K562 (cell line): Measurements from ENCODE around the gene UCK1. TPM values are rescaled to one million over a fixed set of nuclear protein-coding genes. Genes with fewer than 3 reads are reported as not detected.

ENCODE experiments used
- CCNT2 ChIP-seq: IDR thresholded peaks from 2 replicates; pipeline ENCODE4 v1.6.1; 2011; ENCODE audit warnings: borderline replicate concordance, low read depth, mild to moderate bottlenecking, moderate library complexity, mixed read lengths, low read length; ENCODE audit not compliant: insufficient read length; ENCODE audit errors: extremely low read depth
- GABPB1 ChIP-seq: sonication (generic); formaldehyde crosslinking; IDR thresholded peaks from 2 replicates; pipeline ENCODE4 v1.8.0; 2022; ENCODE audit warnings: mild to moderate bottlenecking, missing genetic modification reagents
- GATAD2A ChIP-seq: fragments of 450-650 bp; IDR thresholded peaks from 2 replicates; pipeline ENCODE4 v1.6.1; 2017
- GTF2E2 ChIP-seq: fragments of 200-800 bp; sonication (Bioruptor generic); IDR thresholded peaks from 2 replicates; pipeline ENCODE4 v1.6.1; 2016; ENCODE audit warnings: missing genetic modification characterization, missing compliant biosample characterization
- MAZ ChIP-seq, 2 experiments: fragments of 450-650 bp in 1 of 2; sonication (generic) in 1 of 2; formaldehyde crosslinking; IDR thresholded peaks in 1 of 2; conservative IDR thresholded peaks in 1 of 2; 2 replicates each; pipeline versions ENCODE4 v1.4.0 to v1.5.0; 2020; ENCODE audit warnings: mild to moderate bottlenecking in 1 of 2, missing genetic modification reagents in 1 of 2
- NCOA4 ChIP-seq: fragments of 450-650 bp; IDR thresholded peaks from 2 replicates; pipeline ENCODE4 v1.6.1; 2018; ENCODE audit warnings: mild to moderate bottlenecking; ENCODE audit not compliant: partially characterized antibody
- POLR2AphosphoS5 ChIP-seq: IDR thresholded peaks from 2 replicates; pipeline ENCODE4 v1.6.1; 2011; ENCODE audit warnings: mild to moderate bottlenecking, low read depth, low read length, moderate library complexity; ENCODE audit not compliant: control insufficient read depth, insufficient read depth
- RNF2 ChIP-seq: sonication (generic); IDR thresholded peaks from 2 replicates; pipeline ENCODE4 v1.6.1; 2016
- SIN3A ChIP-seq, 2 experiments: fragments of 150-350 bp in 1 of 2; IDR thresholded peaks; 2 replicates each; pipeline ENCODE4 v1.6.1; 2011 to 2016; ENCODE audit warnings: borderline replicate concordance in 2 of 2, low read depth in 2 of 2, low read length in 2 of 2, mild to moderate bottlenecking in 2 of 2, moderate library complexity in 2 of 2; ENCODE audit not compliant: control insufficient read depth in 1 of 2
- TOE1 ChIP-seq, 2 experiments: fragments of 450-650 bp in 1 of 2; sonication (generic) in 1 of 2; formaldehyde crosslinking in 1 of 2; IDR thresholded peaks; 2 replicates each; pipeline versions ENCODE4 v1.7.1 to v1.8.0; 2016 to 2022; ENCODE audit warnings: borderline replicate concordance in 2 of 2, mild to moderate bottlenecking in 2 of 2, antibody characterized with exemption in 1 of 2, inconsistent platforms in 1 of 2, low read depth in 1 of 2, missing genetic modification reagents in 1 of 2, moderate library complexity in 1 of 2
- ZFP36 ChIP-seq: fragments of 150-350 bp; IDR thresholded peaks from 2 replicates; pipeline ENCODE4 v1.6.1; 2018; ENCODE audit warnings: low read length, low read depth; ENCODE audit not compliant: partially characterized antibody
- polyA plus RNA-seq, 8 experiments: library from polyadenylated mRNA; depleted of rRNA in 4 of 8; stranded (reverse) in 5 of 8; unstranded in 3 of 8; fragments of >200 nt; fragmentation: Nextera tagmentation in 2 of 8; fragmentation: Illumina TruSeq in 1 of 8; extraction: Ambion mirVana in 2 of 8; extraction: Trizol in 1 of 8; gene quantifications; 2 replicates each; pipeline versions ENCODE4 v1.2.1 to v1.2.3, GENCODE V29; 2011 to 2014; ENCODE audit warnings: inconsistent platforms in 1 of 8, missing spikeins in 1 of 8
- total RNA-seq, 7 experiments: library from RNA; depleted of rRNA in 6 of 7; stranded (reverse); fragments of >200 nt in 6 of 7; fragmentation: Illumina TruSeq in 2 of 7; extraction: Trizol in 2 of 7; gene quantifications; 2 replicates each; pipeline versions ENCODE4 v1.2.1 to v1.2.3, GENCODE V29; 2011 to 2021; ENCODE audit warnings: low replicate concordance in 1 of 7
- TF ChIP-seq, protein P1 (sequence below): fragments of 450-650 bp; formaldehyde crosslinking; conservative IDR thresholded peaks from 2 replicates; pipeline ENCODE4 v1.4.0; 2022; ENCODE audit warnings: mild to moderate bottlenecking, missing genetic modification characterization
- TF ChIP-seq, protein P2 (sequence below): fragments of 250-450 bp; sonication (Bioruptor Pico); IDR thresholded peaks from 2 replicates; pipeline ENCODE4 v1.9.0; 2021; ENCODE audit warnings: mild to moderate bottlenecking, inconsistent platforms
- TF ChIP-seq, protein P3 (sequence below), 2 experiments: fragments of 150-350 bp in 1 of 2; IDR thresholded peaks; 2 replicates each; pipeline ENCODE4 v1.6.1; 2012 to 2016; ENCODE audit warnings: low read depth in 2 of 2, low read length in 2 of 2, mild to moderate bottlenecking in 1 of 2, moderate library complexity in 1 of 2
- TF ChIP-seq, protein P4 (sequence below), 2 experiments: fragments of 450-650 bp; IDR thresholded peaks; 2 replicates each; pipeline ENCODE4 v1.6.1; 2016

The UCK1 gene
- total and polyA plus RNA-seq, 9 of the 15 experiments (the other 6 are each of a cell fraction or from before 2014, with no cell fraction given): 0.27 to 27.5 (median 16.1) TPM

DNA sequence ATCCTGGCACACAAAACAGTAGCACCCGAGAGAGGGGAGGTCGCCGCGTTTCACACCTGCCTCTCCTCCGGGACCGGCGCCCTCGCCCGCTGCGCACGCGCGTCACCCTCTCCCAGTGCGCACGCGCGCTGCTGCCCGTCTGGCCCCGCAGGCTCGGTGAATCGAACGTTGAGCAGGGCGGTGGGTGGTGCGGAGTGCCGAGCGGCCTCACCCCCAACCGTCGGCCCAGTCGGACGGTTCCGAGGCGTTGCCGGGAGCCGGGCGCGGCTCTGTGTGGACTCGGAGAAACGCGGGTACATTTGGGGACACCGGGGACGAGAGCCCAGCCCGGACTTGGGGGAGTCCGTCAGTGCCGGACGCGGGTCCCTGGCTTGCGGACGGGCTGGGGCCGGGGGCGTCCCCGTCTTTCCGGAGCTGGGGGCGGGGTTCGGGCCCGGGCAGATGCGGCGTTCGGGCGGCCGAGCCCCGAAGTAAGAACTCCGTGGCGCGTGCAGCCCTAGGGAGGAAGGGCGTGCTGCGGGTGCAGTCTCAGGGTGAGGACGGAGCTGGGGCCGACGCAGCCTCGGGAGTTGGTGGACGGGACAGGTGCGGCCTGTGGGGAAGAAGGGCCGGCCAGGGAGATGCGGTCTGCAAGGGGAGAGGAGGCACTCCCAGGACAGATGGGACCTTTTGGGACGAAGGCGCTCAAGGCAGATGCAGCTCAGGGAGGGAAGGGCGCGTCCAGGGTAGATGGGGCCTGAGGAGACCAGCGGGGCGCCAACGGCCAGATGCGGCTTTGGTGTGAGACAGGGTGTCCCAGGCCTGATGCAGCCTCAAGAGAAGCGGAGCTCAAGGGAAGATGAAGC, 28.1 kb downstream of the UCK1 start, which contains the start of gene POMT1 (continued):
- TF ChIP-seq, protein P1, sequence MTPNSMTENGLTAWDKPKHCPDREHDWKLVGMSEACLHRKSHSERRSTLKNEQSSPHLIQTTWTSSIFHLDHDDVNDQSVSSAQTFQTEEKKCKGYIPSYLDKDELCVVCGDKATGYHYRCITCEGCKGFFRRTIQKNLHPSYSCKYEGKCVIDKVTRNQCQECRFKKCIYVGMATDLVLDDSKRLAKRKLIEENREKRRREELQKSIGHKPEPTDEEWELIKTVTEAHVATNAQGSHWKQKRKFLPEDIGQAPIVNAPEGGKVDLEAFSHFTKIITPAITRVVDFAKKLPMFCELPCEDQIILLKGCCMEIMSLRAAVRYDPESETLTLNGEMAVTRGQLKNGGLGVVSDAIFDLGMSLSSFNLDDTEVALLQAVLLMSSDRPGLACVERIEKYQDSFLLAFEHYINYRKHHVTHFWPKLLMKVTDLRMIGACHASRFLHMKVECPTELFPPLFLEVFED: no peak
- TF ChIP-seq MAZ (CRISPR knock-in tag; conservative IDR thresholded peaks at IDR 0.05 in 1 of 2, IDR thresholded peaks at IDR 0.05 in 1 of 2) (peak; percentile 91 to 94), POLR2AphosphoS5 (peak; percentile 44; the same call in 1 of the 2 replicates), TOE1 (IDR thresholded peaks at IDR 0.05; ENCODE audit: borderline replicate concordance) (peak; percentile 82), TOE1 (CRISPR knock-in tag; IDR thresholded peaks at IDR 0.05; ENCODE audit: borderline replicate concordance, low read depth) (no peak), GATAD2A (peak; percentile 81), GABPB1 (CRISPR knock-in tag) (peak; percentile 75), GTF2E2 (no peak), RNF2 (0 out of 2 replicates have a peak, but pooled peaks have one; percentile 18), SIN3A (IDR thresholded peaks at IDR 0.05; ENCODE audit: borderline replicate concordance in 2 of 2, control insufficient read depth in 1 of 2, low read depth in 2 of 2, low read length in 2 of 2) (peak; percentile 76 to 86; a peak in 1 of 4 replicates), CCNT2 (peak; percentile 51), ZFP36 (peak; percentile 22), NCOA4 (peak; percentile 99)
- TF ChIP-seq, protein P2, sequence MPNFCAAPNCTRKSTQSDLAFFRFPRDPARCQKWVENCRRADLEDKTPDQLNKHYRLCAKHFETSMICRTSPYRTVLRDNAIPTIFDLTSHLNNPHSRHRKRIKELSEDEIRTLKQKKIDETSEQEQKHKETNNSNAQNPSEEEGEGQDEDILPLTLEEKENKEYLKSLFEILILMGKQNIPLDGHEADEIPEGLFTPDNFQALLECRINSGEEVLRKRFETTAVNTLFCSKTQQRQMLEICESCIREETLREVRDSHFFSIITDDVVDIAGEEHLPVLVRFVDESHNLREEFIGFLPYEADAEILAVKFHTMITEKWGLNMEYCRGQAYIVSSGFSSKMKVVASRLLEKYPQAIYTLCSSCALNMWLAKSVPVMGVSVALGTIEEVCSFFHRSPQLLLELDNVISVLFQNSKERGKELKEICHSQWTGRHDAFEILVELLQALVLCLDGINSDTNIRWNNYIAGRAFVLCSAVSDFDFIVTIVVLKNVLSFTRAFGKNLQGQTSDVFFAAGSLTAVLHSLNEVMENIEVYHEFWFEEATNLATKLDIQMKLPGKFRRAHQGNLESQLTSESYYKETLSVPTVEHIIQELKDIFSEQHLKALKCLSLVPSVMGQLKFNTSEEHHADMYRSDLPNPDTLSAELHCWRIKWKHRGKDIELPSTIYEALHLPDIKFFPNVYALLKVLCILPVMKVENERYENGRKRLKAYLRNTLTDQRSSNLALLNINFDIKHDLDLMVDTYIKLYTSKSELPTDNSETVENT: peak; percentile 65; the same call in 1 of the 2 replicates
- TF ChIP-seq, protein P3, sequence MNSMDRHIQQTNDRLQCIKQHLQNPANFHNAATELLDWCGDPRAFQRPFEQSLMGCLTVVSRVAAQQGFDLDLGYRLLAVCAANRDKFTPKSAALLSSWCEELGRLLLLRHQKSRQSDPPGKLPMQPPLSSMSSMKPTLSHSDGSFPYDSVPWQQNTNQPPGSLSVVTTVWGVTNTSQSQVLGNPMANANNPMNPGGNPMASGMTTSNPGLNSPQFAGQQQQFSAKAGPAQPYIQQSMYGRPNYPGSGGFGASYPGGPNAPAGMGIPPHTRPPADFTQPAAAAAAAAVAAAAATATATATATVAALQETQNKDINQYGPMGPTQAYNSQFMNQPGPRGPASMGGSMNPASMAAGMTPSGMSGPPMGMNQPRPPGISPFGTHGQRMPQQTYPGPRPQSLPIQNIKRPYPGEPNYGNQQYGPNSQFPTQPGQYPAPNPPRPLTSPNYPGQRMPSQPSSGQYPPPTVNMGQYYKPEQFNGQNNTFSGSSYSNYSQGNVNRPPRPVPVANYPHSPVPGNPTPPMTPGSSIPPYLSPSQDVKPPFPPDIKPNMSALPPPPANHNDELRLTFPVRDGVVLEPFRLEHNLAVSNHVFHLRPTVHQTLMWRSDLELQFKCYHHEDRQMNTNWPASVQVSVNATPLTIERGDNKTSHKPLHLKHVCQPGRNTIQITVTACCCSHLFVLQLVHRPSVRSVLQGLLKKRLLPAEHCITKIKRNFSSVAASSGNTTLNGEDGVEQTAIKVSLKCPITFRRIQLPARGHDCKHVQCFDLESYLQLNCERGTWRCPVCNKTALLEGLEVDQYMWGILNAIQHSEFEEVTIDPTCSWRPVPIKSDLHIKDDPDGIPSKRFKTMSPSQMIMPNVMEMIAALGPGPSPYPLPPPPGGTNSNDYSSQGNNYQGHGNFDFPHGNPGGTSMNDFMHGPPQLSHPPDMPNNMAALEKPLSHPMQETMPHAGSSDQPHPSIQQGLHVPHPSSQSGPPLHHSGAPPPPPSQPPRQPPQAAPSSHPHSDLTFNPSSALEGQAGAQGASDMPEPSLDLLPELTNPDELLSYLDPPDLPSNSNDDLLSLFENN (IDR thresholded peaks at IDR 0.05; ENCODE audit: low read depth in 2 of 2, low read length in 2 of 2): peak in 1 of 2 experiments; percentile 97; a peak in 2 of 4 replicates
- TF ChIP-seq, protein P4, sequence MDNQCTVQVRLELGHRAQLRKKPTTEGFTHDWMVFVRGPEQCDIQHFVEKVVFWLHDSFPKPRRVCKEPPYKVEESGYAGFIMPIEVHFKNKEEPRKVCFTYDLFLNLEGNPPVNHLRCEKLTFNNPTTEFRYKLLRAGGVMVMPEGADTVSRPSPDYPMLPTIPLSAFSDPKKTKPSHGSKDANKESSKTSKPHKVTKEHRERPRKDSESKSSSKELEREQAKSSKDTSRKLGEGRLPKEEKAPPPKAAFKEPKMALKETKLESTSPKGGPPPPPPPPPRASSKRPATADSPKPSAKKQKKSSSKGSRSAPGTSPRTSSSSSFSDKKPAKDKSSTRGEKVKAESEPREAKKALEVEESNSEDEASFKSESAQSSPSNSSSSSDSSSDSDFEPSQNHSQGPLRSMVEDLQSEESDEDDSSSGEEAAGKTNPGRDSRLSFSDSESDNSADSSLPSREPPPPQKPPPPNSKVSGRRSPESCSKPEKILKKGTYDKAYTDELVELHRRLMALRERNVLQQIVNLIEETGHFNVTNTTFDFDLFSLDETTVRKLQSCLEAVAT (IDR thresholded peaks at IDR 0.05): peak in 1 of 2 experiments; percentile 100; a peak in 2 of 4 replicates
